Stimulated activated CD8-positive, alpha-beta memory T cell treated with anti-CD3 and anti-CD28 coated beads, Interleukin-12 subunit alpha, Interleukin-12 subunit beta, amount 100 ng/mL, for 24 hours (primary cell): ENCODE data around the gene DSCAML1.

Experiments used
- DNase-seq: peaks from one replicate; pipeline ENCODE4 v3.0.0-alpha.2; 2020; ENCODE audit errors: extremely low read depth

Gene DSCAML1

GRCh38 chr11:117693344-117693743 is 103.7 kb downstream of the DSCAML1 start:
- DNase-seq: no peak

- no peak for DNase-seq
Observed at GRCh38 chr11:117691516-117691915, 105.5 kb downstream of the DSCAML1 start.

DNA sequence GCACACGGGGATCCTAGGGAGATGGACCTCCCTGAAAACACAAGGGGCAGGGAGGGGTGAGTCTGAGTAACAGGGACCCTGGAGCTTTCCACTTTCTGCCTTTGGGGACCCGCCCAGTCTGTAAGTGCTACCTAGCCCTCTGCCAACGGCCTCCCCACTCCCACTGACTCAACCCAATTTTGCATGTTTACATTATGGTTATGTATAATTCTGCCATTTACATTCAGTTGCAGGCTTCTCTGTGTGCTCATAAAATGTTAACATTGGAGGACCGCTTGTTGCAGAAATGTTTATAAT is 105.8 kb downstream of the DSCAML1 start:
- no peak for DNase-seq

GRCh38 chr11:117690484-117691217 is 106.4 kb downstream of the DSCAML1 start:
- DNase-seq: no peak

DNA sequence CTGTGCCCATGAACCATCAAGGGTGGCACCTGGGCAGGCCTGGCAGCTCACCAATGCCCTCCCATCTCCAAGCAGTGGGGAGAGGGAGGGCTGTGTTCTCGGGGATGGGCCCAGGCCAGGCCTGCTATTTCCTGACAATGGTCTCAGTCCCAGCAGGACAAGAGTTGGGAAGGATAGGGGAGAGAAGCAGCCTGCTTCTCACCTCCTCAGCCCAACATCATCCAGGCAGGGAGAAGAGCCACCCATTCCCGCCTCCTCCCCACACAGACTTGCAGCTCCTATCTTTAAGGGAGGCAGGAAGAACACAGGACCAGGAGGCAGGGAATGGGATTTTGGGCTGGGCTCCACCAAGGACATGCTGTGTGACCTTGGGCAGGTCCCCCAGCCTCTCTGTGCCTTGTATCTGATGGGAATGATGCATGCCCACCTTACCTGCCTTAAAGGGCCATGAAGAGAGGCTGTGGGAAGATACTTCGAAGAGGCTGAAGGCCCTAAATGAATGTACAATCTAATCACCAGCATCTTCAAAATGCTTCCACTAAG is 108.7 kb downstream of the DSCAML1 start:
- DNase-seq: no peak

DNA sequence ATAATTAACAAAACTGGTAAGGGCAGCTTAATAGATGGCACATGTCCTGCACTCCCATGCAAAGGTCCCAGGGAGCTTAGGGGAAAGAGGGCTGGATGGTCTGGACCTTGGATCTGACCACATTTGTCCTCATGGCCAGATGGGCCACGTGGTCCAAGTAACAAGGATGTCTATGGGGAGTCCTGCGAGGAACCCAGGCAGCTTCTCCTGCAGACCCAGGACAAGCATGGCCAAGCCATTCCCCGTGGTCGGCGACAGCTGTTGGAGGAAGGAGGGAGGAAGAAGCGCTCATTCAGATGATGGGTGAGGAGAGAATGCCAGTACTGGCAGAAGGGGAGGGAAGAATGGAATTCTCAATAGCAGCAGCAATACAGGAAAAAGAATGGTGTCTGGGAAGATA is 109.2 kb downstream of the DSCAML1 start:
- DNase-seq: no peak

DNA sequence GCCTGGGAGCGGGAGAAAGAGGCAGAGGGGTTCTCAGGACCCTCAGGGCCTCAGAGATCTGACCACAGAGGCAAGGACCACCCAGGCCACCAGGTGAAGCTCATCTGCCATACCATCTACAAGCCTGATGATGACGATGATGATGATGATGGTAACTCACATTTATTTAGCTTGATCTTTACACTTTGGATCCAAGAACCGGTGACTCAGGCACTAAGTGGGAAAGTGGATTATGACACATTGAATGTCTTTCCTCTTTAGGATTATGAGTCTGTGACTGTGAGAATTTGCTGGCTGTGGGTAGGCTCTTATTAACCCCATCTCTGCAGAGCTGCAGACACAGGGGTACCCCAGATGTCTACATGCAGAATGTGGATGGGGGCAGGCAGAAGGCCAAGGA is 110.3 kb downstream of the DSCAML1 start:
- DNase-seq: no peak

DNA sequence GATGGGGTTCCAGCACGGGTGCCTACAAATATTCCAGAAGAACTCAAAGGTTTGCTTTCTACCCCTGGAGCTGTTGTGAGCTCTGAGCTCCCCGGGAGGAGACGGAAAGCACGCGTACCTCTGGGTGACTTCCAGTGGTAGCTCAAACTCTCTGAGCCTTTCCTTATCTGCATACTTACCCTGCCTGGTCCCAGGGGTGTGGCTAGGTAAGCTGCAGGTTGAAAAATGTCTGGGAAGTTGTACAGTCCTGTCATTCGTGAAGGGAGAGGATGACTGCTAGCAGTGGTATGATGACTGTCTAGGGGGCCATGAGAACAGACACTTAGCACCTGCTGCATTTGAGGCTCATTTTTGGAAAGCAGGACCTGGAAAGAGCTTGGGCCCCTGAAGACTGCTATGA is 111.5 kb downstream of the DSCAML1 start:
- DNase-seq: no peak

GRCh38 chr11:117684731-117685130 is 112.3 kb downstream of the DSCAML1 start:
- no peak for DNase-seq

DNA sequence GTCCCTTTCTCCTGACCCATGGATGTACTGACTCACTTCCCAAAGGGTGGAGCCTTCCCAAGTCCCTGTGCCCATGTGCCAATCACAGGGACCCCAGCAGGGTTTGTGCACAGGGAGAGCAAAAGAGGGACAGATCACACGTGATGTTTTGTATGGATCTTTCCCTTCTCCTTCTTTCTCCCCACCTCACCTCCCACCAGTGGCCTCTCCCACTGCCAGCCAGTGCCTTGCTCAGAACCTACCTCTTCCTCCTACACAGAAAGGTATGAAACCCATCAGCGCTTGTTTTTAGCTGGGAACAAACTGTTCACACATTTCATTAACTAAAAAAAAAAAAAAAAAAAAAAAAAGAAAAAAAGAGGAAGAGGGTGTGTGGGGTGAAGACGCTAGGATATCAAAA is 112.9 kb downstream of the DSCAML1 start:
- no peak for DNase-seq

GRCh38 chr11:117681438-117681837 is 115.6 kb downstream of the DSCAML1 start:
- no peak for DNase-seq

DNA sequence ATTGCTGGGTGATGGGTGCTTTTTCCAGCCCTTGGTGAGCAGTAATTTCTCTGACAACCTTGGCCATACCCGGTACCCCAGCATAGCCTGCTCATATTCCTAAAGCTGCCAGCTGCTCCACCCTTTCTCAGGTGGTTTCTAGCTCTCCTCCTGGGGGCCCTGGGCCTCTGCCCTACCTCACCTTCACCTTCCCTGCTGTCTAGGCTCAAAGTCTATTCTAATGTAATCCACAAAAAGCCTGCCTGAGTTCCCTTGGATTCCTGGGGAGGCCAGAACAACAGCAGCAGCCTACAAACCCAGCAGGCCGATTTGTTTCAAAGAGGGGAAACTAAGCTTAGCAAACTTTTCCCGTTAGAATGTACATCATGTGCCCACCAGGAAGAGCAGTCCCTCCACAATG is 117.6 kb downstream of the DSCAML1 start:
- DNase-seq: no peak

- DNase-seq: no peak
Observed at GRCh38 chr11:117678658-117679406, 118.2 kb downstream of the DSCAML1 start.

DNA sequence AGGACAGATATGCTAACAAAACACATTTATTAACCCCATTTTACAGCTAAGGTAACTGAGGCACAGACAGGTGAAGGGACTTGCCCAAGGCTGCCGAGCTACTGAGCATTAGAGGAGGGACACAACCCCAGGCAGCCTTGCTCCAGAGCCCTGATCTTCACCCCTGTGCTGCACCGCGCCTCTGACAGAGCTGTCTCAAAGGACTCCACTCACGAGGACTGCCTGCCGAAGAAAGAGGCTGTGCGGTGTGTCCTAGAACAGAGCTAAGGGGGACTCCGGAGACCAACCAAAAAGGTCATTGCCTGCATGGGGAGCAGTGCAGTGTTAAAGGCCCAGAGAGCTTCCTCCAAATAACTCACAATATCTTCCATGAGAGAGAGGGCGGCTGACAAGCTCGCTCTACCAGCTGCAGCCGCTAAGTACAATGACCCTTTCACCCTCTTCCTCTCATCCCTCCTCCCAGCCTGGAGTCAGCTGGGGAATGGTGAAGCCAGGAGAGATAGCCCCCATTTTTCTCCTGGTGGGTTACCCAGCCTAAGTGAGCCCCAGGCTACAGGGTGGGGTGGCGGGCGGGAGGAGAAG is 119.2 kb downstream of the DSCAML1 start:
- no peak for DNase-seq

DNA sequence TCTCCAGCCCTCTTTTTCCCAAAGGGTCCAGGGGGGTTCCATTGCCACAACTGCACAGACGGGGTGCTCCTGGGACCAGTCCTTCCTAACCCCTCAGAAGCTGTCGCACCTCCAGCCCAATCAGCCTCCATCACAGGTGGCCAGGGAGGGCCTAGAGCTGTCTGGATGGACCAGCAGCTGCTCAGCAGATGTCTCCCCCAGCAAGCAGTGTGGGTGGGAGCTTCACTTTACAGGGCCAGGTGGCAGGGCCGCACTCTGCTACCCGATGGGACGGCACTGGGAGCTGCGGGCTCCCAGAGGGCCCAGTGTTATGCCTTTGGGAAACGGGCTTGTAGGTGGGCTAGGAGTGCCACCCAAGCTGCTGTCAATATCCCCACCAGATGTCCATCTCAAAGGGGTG is 120.5 kb downstream of the DSCAML1 start:
- no peak for DNase-seq

GRCh38 chr11:117673602-117674001 is 123.4 kb downstream of the DSCAML1 start:
- no peak for DNase-seq

DNA sequence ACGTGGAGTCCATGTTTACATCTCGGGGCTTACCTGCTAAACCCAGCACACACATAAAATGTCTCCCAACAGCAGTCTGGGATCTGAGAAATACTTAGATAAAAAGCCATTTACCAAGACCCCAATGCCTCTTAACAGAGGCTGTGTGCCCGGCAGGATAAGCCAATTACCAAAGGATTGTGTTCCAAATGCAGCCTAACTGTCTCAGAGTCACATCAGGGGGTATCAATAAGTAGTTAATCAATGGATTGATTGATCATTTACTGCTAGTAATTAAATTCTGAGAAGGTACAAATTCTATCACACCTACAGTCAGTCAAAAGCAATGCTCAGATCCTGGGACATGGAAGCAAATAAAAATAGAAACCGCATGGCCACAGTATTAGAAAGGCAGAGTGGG is 125.6 kb downstream of the DSCAML1 start:
- no peak for DNase-seq

DNA sequence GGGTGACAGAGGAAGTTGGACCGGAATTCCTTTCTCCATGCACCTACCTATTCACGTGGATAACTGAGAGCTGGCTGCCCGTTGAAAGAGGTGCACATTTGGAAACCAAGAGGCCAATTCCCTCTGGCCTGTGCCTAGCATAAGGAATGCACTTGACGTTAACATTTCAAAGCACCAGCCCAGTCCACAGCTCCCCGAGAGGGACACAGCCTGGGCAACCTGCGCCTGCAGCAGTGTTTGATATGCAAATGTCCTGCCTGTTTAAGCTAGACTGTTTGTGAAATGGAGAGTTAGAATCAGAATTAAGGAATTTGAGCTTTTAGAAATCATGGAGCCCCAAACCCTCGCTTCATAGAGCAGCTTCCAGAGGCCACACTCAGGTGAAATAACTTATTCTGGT is 126.1 kb downstream of the DSCAML1 start:
- DNase-seq: no peak

- DNase-seq: no peak
Observed at GRCh38 chr11:117670443-117670842, 126.6 kb downstream of the DSCAML1 start.

- DNase-seq: no peak
Observed at GRCh38 chr11:117669616-117670015, 127.4 kb downstream of the DSCAML1 start.

DNA sequence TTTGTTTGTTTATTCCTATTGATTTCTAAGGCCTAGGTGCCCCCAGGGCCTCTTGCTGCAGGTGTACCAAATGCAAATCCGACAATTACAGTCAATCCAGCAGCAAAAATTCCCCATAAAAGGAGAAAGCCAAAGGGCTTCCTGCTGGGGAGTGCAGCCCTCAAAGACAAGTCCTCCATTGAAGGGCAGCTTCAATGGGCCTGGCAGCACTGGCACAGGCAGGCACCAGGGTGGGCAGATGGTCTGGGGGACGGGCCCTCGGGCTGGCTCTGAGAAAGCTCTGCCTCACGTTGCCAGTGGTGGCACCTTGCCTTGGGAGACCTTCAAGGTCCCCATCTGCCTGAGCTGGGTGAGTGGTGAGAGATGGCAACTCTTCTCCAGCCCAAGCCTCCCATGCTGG is 128.0 kb downstream of the DSCAML1 start:
- no peak for DNase-seq

GRCh38 chr11:117668321-117668751 is 128.7 kb downstream of the DSCAML1 start:
- no peak for DNase-seq

DNA sequence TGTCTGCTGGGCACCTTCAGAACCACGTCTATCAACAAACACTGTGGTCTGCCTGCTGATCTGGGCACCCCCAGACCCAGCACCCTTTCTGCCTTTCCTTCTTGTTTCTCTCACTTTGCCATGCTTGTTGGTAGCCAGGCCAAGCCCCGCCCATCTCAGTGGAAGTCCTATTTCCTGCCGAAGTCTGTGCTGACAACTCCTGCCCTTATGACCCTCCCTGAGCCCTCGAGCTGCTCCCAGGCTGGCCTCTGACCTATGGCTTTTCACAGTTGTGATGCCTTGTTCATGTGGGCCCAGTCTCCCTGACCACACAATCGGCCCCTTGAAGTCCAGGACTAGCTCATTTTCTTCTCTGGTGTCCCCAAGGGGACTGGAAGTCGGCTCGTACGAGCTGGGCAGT is 132.1 kb downstream of the DSCAML1 start:
- no peak for DNase-seq
